ENCODE results near the gene C14orf119. TPM values are rescaled to one million over a fixed set of nuclear protein-coding genes. Genes with fewer than 3 reads are reported as not detected.

C14orf119 gene
- total and polyA plus RNA-seq, 9 of the 15 experiments (the other 6 are each of a cell fraction or from before 2014, with no cell fraction given): 36.7 to 251 (median 51.8) TPM

DNA sequence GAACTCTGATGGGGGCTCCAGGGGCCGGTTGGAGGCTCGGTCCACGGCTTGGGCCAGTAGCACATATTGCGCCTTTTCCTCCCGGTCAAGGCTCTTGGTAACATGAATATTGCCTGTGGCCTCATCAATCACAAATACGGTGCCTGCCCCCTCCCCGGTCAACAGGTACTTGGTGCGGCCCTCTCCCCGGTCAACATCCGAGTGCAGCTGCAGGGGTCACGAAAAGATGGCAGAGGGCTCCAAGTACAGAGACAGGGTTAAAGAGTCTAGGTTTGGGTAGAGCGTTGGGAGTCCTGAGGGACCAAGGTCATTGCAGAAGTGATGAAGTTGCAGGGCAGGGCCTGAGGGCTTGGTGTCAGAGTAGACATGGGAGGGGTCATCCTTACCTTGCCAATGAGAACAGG lies 40.2 kb upstream of the C14orf119 start:
- WGBS (ENCODE audit: insufficient coverage, low coverage, missing lambda C conversion rate): 94% methylated on average over 11 of the region's 12 CpGs
- BruUV-seq (replicated peaks): no TSS peak
- peaks cover 11 to 51% of the 10 kb centered on the region in 2 experiments for H3K4me1 ChIP-seq (replicated peaks in 1 of 2; ENCODE audit: control insufficient read depth in 2 of 2, insufficient read depth in 2 of 2, low read length in 2 of 2)
- H3K9ac ChIP-seq (ENCODE audit: insufficient read depth in 1 of 2, low read depth in 2 of 2, low read length in 2 of 2): 0 out of 4 replicates have a peak overlapping the region, but pooled peaks of 1 of the 2 experiments have one; percentile 20
- no peaks in the 10 kb centered on the region for H3K9me3 ChIP-seq (replicated peaks; ENCODE audit: control insufficient read depth, insufficient read depth, low read depth, low read length)
- peaks cover 16% of the 10 kb centered on the region; the same call in 2 of the 3 replicates for H3K36me3 ChIP-seq (ENCODE audit: control insufficient read depth, insufficient read depth, low read length)
- no peak for DNase-seq (ENCODE audit: extremely low read depth in 1 of 4, low spot score in 3 of 4)
- intact Hi-C loops (cut with micrococcal nuclease) (no loop called here), in situ Hi-C loops (cut with MboI) (no loop called here)
- H3K27me3 ChIP-seq (ENCODE audit: control insufficient read depth in 2 of 2, insufficient read depth in 2 of 2, low read length in 2 of 2): no peaks in the 10 kb centered on the region
- H2AFZ ChIP-seq (ENCODE audit: low read depth, low read length): no peak overlapping the region
- H3K4me3 ChIP-seq: no peak overlapping the region
- FAIRE-seq: no peak
- ChIA-PET POLR2A (interaction anchor here (0.6 to 2.0 kb wide), 4 partner anchors 48 to 69 kb away, joined by 3 to 14 read pairs (median 8); no protein-coding TSS in a partner anchor), CTCF (ENCODE audit: low intra/inter-chr PET ratio) (interaction anchor here (1.3 to 9.2 kb wide), 3 partner anchors 60 to 81 kb away, joined by 6 to 141 read pairs (median 45); no protein-coding TSS in a partner anchor)
- no peak for ATAC-seq
- H3K4me2 ChIP-seq (ENCODE audit: insufficient read depth, low read length): no peak overlapping the region
- H3K9me1 ChIP-seq (ENCODE audit: control insufficient read depth, insufficient read depth, low read length): no peaks in the 10 kb centered on the region
- 0 out of 2 replicates have a peak, but pooled peaks cover 2% of the 10 kb centered on the region for H4K20me1 ChIP-seq (replicated peaks; ENCODE audit: control insufficient read depth, insufficient read depth, low read length)
- H3K79me2 ChIP-seq (ENCODE audit: control insufficient read depth, insufficient read depth, low read length): no peaks in the 10 kb centered on the region; the same call in 2 of the 3 replicates
- H3K27ac ChIP-seq (ENCODE audit: extremely low read depth, low read depth, low read length): no peak overlapping the region
- no peak for TF ChIP-seq TARDBP (IDR thresholded peaks at IDR 0.05)
- TF ChIP-seq RBM25 (IDR thresholded peaks at IDR 0.05; ENCODE audit: low read depth, low read length, severe bottlenecking): no peak
- no peak for TF ChIP-seq ZNF780A (CRISPR knock-in tag; IDR thresholded peaks at IDR 0.05)
- no peak for TF ChIP-seq ZKSCAN8 (CRISPR knock-in tag; IDR thresholded peaks at IDR 0.05)
- TF ChIP-seq BRF1 (IDR thresholded peaks at IDR 0.05; ENCODE audit: borderline replicate concordance, extremely low read depth, insufficient read length): no peak
- TF ChIP-seq, protein P1, sequence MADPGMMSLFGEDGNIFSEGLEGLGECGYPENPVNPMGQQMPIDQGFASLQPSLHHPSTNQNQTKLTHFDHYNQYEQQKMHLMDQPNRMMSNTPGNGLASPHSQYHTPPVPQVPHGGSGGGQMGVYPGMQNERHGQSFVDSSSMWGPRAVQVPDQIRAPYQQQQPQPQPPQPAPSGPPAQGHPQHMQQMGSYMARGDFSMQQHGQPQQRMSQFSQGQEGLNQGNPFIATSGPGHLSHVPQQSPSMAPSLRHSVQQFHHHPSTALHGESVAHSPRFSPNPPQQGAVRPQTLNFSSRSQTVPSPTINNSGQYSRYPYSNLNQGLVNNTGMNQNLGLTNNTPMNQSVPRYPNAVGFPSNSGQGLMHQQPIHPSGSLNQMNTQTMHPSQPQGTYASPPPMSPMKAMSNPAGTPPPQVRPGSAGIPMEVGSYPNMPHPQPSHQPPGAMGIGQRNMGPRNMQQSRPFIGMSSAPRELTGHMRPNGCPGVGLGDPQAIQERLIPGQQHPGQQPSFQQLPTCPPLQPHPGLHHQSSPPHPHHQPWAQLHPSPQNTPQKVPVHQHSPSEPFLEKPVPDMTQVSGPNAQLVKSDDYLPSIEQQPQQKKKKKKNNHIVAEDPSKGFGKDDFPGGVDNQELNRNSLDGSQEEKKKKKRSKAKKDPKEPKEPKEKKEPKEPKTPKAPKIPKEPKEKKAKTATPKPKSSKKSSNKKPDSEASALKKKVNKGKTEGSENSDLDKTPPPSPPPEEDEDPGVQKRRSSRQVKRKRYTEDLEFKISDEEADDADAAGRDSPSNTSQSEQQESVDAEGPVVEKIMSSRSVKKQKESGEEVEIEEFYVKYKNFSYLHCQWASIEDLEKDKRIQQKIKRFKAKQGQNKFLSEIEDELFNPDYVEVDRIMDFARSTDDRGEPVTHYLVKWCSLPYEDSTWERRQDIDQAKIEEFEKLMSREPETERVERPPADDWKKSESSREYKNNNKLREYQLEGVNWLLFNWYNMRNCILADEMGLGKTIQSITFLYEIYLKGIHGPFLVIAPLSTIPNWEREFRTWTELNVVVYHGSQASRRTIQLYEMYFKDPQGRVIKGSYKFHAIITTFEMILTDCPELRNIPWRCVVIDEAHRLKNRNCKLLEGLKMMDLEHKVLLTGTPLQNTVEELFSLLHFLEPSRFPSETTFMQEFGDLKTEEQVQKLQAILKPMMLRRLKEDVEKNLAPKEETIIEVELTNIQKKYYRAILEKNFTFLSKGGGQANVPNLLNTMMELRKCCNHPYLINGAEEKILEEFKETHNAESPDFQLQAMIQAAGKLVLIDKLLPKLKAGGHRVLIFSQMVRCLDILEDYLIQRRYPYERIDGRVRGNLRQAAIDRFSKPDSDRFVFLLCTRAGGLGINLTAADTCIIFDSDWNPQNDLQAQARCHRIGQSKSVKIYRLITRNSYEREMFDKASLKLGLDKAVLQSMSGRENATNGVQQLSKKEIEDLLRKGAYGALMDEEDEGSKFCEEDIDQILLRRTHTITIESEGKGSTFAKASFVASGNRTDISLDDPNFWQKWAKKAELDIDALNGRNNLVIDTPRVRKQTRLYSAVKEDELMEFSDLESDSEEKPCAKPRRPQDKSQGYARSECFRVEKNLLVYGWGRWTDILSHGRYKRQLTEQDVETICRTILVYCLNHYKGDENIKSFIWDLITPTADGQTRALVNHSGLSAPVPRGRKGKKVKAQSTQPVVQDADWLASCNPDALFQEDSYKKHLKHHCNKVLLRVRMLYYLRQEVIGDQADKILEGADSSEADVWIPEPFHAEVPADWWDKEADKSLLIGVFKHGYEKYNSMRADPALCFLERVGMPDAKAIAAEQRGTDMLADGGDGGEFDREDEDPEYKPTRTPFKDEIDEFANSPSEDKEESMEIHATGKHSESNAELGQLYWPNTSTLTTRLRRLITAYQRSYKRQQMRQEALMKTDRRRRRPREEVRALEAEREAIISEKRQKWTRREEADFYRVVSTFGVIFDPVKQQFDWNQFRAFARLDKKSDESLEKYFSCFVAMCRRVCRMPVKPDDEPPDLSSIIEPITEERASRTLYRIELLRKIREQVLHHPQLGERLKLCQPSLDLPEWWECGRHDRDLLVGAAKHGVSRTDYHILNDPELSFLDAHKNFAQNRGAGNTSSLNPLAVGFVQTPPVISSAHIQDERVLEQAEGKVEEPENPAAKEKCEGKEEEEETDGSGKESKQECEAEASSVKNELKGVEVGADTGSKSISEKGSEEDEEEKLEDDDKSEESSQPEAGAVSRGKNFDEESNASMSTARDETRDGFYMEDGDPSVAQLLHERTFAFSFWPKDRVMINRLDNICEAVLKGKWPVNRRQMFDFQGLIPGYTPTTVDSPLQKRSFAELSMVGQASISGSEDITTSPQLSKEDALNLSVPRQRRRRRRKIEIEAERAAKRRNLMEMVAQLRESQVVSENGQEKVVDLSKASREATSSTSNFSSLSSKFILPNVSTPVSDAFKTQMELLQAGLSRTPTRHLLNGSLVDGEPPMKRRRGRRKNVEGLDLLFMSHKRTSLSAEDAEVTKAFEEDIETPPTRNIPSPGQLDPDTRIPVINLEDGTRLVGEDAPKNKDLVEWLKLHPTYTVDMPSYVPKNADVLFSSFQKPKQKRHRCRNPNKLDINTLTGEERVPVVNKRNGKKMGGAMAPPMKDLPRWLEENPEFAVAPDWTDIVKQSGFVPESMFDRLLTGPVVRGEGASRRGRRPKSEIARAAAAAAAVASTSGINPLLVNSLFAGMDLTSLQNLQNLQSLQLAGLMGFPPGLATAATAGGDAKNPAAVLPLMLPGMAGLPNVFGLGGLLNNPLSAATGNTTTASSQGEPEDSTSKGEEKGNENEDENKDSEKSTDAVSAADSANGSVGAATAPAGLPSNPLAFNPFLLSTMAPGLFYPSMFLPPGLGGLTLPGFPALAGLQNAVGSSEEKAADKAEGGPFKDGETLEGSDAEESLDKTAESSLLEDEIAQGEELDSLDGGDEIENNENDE (IDR thresholded peaks at IDR 0.05; ENCODE audit: low read depth, low read length): no peak
- TF ChIP-seq, protein P2, sequence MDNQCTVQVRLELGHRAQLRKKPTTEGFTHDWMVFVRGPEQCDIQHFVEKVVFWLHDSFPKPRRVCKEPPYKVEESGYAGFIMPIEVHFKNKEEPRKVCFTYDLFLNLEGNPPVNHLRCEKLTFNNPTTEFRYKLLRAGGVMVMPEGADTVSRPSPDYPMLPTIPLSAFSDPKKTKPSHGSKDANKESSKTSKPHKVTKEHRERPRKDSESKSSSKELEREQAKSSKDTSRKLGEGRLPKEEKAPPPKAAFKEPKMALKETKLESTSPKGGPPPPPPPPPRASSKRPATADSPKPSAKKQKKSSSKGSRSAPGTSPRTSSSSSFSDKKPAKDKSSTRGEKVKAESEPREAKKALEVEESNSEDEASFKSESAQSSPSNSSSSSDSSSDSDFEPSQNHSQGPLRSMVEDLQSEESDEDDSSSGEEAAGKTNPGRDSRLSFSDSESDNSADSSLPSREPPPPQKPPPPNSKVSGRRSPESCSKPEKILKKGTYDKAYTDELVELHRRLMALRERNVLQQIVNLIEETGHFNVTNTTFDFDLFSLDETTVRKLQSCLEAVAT (IDR thresholded peaks at IDR 0.05): no peak
- no peak for TF ChIP-seq ZNF253 (CRISPR knock-in tag; conservative IDR thresholded peaks at IDR 0.05)

Data from K562 (cell line).